ENCODE measurements around the gene CHAD. TPM values are rescaled to one million over a fixed set of nuclear protein-coding genes. Genes with fewer than 3 reads are reported as not detected.

Gene CHAD
- total and polyA plus RNA-seq, 2 donors (not counting 1 experiment from before 2014, with no cell fraction given) = 3.5 to 4.4 TPM

DNA sequence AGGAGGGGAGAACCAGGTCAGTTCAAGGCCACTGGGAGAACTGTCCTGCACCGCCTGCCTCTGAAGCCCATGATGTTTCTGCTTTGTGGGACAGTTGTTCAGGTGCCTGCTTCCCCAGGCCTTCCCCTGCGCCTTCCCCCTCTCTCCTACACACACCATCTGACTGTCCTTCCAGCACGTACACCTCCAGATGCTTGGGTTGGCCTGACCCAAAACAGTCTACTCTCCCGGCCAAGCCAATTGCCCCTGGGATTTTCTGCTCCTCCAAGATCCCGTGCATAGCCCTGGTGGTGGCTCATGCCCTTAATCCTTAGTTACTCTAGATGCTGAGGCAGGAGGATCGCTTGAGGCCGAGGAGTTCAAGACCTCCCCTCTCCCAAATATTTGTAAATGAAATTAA is 9.3 kb upstream of the CHAD start:
- no peak for DNase-seq
- POLR2A ChIA-PET = interaction anchor here (2.0 kb wide), 1 partner anchor 80 kb away, joined by 9 read pairs; the partner anchor contains the start of gene LRRC59
- peak overlapping the region; percentile 84 for H3K9ac ChIP-seq (ENCODE audit: low read length)
- H3K4me1 ChIP-seq (ENCODE audit: control insufficient read depth in 2 of 2, insufficient read depth in 2 of 2, low read length in 2 of 2) = peaks cover 13 to 22% of the 10 kb centered on the region in 2 donors
- WGBS (ENCODE audit: insufficient coverage) = 98% methylated on average over 4 of the region's 7 CpGs
- Mint-ChIP-seq H3K4me1 (peaks cover 26% of the 10 kb centered on the region), H3K9me3 (ENCODE audit: insufficient read depth) (no peaks in the 10 kb centered on the region), H3K4me3 (peak overlapping the region; percentile 92), H3K27me3 (peaks cover 3% of the 10 kb centered on the region), H3K27ac (peak overlapping the region; percentile 91)
- intact Hi-C loops (cut with micrococcal nuclease) = loop anchor here (1.0 to 5.0 kb wide), 8 partner anchors 23 to 229 kb away; partner anchors contain the start of genes ACSF2, ANKRD40, EME1 and LRRC59
- peaks cover 0 to 17% of the 10 kb centered on the region in 2 experiments for H3K36me3 ChIP-seq (replicated peaks in 1 of 2; ENCODE audit: control extremely low read depth in 1 of 2, control insufficient read depth in 1 of 2, extremely low read depth in 1 of 2, insufficient read depth in 2 of 2, low read length in 1 of 2)
- H3K9me3 ChIP-seq (ENCODE audit: control extremely low read depth in 1 of 3, control insufficient read depth in 2 of 3, insufficient read depth in 1 of 3, low read length in 2 of 3) = no peaks in the 10 kb centered on the region
- no peak for ATAC-seq (ENCODE audit: low read depth)
- CTCF ChIA-PET = interaction anchor here (1.6 to 2.4 kb wide), 3 partner anchors 10 to 116 kb away, joined by 3 to 45 read pairs (median 34); partner anchors contain the start of gene LRRC59
- H3K4me2 ChIP-seq (replicated peaks; ENCODE audit: low read depth, low read length, poor library complexity, severe bottlenecking) = peak overlapping the region; percentile 87
- peak overlapping the region in 4 of 5 experiments; percentile 20 to 93 (median 92) for H3K4me3 ChIP-seq (ENCODE audit: control extremely low read depth in 1 of 5, extremely low read depth in 1 of 5, insufficient read depth in 1 of 5, low read depth in 2 of 5, low read length in 4 of 5)
- peak overlapping the region; percentile 65 to 86 for H3K27ac ChIP-seq (ENCODE audit: low read length in 2 of 2)
- TF ChIP-seq, protein P1, sequence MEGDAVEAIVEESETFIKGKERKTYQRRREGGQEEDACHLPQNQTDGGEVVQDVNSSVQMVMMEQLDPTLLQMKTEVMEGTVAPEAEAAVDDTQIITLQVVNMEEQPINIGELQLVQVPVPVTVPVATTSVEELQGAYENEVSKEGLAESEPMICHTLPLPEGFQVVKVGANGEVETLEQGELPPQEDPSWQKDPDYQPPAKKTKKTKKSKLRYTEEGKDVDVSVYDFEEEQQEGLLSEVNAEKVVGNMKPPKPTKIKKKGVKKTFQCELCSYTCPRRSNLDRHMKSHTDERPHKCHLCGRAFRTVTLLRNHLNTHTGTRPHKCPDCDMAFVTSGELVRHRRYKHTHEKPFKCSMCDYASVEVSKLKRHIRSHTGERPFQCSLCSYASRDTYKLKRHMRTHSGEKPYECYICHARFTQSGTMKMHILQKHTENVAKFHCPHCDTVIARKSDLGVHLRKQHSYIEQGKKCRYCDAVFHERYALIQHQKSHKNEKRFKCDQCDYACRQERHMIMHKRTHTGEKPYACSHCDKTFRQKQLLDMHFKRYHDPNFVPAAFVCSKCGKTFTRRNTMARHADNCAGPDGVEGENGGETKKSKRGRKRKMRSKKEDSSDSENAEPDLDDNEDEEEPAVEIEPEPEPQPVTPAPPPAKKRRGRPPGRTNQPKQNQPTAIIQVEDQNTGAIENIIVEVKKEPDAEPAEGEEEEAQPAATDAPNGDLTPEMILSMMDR (IDR thresholded peaks at IDR 0.05) = no peak
- no peak for TF ChIP-seq EZH2 (IDR thresholded peaks at IDR 0.05; ENCODE audit: borderline replicate concordance, insufficient read depth, low read depth, low read length, poor library complexity, severe bottlenecking)
- H2AFZ ChIP-seq (ENCODE audit: insufficient read depth, low read depth, low read length, poor library complexity, severe bottlenecking) = peak overlapping the region; percentile 91
- no peaks in the 10 kb centered on the region for H3K79me2 ChIP-seq (ENCODE audit: control insufficient read depth, insufficient read depth, low read length)
- peaks cover 0 to 7% (median 0%) of the 10 kb centered on the region in 4 experiments for H3K27me3 ChIP-seq (replicated peaks in 1 of 4; ENCODE audit: control extremely low read depth in 1 of 4, control insufficient read depth in 3 of 4, insufficient read depth in 4 of 4, low read length in 3 of 4)
- H4K20me1 ChIP-seq (ENCODE audit: control insufficient read depth, insufficient read depth, low read length, poor library complexity, severe bottlenecking) = peaks cover 8% of the 10 kb centered on the region
